ENCODE results near the gene FAM43A.

- TF ChIP-seq CTCF (IDR thresholded peaks at IDR 0.05) (no peak), EP300 (IDR thresholded peaks at IDR 0.05) (no peak)
These were observed 10.5 kb upstream of the FAM43A start for GRCh38 chr3:194675081-194675640.
